GM13977 (cell line): Measurements from ENCODE around the gene CEL.

ENCODE experiments used
- DNase-seq: peaks from one replicate; pipeline ENCODE4 v3.0.0; 2012; ENCODE audit warnings: low spot score
- in situ Hi-C: fragments of 300-500 bp; cut with MboI; formaldehyde crosslinking; loops from one replicate; pipeline ENCODE4 v1.12.0; 2022; ENCODE audit warnings: low sequenced_read_pairs, low pct_unique_long_range_greater_than_20kb, mixed read lengths, inconsistent platforms; ENCODE audit not compliant: unreplicated experiment
- TF ChIP-seq, protein P1 (sequence below): IDR thresholded peaks from 2 replicates; pipeline ENCODE4 v1.5.1; 2012; ENCODE audit warnings: mild to moderate bottlenecking, control low read depth; ENCODE audit not compliant: insufficient read depth; ENCODE audit errors: extremely low read depth, missing control alignments

The CEL gene

DNA sequence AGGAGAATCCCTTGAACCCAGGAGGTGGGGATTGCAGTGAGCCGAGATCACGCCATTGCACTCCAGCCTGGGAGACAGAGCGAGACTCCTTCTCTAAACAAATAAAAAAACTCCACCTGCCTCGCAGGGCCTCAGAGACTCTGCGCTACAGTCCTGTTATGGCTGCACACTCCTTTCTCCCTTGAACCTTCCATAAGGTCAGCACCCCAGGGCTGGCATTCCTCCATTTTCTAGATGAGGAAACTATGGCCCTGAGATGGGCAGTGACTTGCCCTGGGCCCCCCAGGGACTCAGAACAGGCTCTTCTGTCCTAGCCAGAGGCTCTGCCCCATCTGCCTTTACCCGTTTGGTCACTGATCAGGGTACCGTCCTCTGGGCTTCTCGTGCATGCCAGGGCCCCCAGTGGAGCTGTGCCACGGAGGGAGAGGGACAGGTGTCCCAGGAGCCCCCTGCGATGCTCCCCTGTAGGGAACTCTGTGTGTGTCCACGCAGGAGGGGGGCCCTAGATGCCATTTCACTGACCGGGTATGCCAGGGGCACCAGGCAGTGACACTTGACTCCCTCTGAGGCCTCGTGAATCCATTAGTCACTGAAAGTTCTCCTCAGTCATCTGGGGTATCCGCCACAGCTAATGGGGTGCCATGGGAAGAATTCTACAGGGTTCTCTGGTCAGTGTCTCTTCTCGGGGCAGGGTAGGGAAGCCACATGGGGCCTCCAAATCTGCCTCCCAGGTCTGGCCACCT is 43.1 kb downstream of the CEL start:
- TF ChIP-seq, protein P1, sequence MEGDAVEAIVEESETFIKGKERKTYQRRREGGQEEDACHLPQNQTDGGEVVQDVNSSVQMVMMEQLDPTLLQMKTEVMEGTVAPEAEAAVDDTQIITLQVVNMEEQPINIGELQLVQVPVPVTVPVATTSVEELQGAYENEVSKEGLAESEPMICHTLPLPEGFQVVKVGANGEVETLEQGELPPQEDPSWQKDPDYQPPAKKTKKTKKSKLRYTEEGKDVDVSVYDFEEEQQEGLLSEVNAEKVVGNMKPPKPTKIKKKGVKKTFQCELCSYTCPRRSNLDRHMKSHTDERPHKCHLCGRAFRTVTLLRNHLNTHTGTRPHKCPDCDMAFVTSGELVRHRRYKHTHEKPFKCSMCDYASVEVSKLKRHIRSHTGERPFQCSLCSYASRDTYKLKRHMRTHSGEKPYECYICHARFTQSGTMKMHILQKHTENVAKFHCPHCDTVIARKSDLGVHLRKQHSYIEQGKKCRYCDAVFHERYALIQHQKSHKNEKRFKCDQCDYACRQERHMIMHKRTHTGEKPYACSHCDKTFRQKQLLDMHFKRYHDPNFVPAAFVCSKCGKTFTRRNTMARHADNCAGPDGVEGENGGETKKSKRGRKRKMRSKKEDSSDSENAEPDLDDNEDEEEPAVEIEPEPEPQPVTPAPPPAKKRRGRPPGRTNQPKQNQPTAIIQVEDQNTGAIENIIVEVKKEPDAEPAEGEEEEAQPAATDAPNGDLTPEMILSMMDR: no peak
- DNase-seq: no peak
- in situ Hi-C loops: no loop called here

DNA sequence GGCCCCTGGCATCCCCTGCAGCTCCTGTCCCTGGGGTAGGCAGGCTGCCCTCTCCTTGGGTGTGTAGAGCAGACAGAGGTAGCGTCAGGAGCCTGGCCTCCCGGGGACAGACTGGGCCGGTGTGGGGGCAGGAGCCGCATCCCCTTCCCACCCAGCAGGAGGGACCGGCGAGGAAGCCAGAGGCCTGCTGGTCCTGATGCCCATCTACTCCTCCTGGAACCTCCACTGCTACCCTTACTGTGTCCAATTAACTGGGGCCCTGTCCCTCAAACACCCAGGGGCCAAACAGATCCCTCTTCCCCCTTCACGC is 43.6 kb downstream of the CEL start:
- DNase-seq: no peak
- in situ Hi-C loops: no loop called here
- TF ChIP-seq, protein P1: no peak

DNA sequence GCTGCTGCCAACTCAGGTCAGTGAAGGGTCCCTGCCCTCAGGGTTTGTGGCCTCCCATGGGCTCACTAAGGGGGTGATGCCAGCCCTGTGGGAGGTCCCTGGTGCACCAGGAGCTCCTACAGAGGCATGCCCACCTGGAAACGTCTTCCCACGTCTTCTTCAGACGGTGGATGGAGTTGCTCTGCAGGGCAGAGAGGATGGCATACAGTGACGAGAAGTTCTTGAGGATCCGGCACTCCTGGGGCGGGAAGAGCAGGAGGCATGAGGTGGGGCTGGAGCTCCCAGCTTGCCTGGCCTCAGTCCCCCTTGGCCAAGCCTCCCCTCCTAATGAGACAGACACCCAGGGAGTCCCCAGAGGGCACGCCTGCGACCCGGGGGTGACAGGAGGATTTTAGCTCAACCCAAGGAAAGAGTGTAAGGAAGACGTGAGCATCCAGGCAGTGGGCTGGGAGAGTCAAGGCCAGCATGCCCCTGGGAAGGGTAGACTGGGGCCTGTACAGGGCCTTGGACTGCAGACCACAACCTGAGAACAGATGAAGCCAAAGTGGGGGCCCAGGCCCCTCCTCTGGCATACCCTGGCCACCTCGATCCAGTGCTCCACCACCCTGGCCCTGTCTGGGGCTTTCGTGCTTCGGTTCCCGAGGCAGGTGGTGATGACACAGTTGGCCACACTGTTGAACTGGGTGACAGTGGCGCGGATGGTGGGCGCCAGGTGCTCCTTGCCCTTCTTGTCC is 44.9 kb downstream of the CEL start:
- in situ Hi-C loops: no loop called here
- TF ChIP-seq, protein P1: no peak
- DNase-seq: no peak

DNA sequence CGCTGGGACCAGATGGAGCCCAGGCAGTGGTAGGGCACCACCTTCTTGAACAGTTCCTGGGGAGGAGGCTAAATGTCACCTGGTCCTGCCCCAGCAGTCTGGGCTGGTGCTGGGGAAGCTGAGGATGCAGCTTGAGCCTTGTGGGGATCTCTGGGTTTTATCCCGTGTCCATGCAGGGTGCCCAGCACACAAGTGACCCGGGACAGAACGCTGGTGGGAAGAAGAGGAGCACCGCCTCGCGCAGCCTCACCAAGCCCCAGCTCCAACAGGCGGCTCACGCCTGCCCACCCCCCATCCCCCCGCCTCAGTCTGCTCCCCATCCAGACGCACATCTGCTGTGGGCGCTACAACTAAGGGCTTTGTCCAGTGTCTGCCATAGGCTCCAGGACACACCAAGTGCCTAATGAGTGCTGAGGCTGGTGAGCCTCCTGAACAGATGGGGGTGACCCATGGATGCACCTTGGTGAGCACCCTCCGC is 45.5 kb downstream of the CEL start:
- in situ Hi-C loops: no loop called here
- no peak for DNase-seq
- TF ChIP-seq, protein P1: no peak

DNA sequence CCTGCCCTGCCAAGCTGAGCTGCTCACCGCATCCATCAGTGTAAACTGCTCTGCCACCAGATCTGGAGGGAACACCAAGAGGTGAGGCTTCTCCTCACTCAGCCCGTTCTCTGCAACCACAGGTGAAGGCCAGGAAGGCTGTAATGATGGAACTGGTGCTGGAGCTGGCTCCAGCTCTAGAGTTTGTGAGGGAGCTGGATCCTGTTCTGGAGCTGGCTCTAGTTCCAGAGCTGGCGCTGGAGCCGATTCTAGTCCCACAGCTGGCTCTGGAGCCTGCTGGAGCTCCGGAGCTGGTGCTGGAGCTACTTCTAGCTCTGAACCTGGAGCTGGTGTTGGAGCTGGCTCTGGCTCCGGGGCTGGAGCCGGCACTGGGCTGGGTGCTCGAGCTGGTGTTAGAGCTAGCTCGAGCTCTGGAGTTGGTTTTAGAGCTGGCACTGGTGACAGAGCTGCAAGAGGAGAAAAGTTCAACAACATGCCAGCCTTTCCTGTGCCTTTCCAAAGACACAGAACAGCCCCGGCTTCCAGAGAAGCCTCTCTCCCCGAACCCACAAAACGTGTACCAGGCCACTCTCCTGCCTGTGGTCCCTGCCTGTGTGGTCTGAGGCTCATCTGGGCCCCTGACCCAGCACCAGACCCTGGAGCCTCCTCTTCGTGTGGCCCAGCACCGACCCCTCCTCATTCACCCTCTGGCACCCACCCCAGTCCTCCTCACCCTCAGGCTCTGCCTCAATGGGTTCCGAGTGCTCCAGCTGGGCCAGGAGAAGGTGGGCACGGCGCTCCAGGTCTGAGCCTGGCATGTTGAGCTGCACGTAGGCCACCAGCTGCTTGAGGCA is 46.4 kb downstream of the CEL start:
- no peak for DNase-seq
- TF ChIP-seq, protein P1: no peak
- in situ Hi-C loops: no loop called here

DNA sequence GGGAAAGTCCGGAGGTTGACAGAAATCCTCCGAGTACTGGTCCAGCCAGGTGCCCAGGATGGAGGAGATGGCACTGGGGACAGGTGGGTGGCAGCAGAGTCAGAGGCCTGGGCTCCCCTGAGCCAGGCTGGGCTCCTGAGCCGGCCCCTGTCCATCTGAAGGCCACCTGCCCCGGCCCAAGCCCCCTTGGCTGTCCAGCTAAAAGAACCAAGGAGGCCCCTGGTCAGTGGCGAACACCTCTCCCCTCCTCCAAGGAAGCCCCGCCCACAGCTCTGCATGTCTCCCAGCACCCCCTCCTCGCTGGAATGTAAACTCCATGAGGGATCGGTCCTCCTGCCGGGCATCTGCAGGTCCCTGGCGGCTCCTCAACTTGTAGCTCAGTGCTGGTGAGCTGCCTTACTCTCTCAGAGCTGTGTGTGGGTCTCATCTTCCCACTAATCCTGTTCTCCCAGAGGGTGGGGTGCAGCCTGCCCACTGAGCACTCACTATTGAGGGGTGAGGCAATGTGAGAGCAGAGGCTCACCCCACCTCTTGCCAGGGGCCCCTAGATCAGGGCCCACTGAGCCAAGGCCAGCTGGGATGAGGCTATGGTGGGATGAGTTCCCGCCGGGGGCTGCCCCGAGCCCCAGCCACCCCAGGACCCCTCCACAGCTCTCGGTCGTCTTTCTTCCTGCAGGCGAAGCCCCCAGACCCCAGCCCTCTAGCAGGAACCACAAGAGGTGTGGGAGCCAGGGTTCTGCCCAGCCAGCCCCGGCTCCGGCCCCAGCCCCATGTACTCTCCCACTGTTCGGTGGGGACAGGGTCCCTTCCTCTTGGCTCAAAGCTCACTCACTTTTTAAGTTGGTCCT is 47.2 kb downstream of the CEL start:
- no peak for DNase-seq
- in situ Hi-C loops: no loop called here
- TF ChIP-seq, protein P1: no peak
